IMR-90 (cell line): ENCODE measurements around the gene PTH1R. TPM values are rescaled to one million over a fixed set of nuclear protein-coding genes. Genes with fewer than 3 reads are reported as not detected.

ENCODE experiments used
- ATAC-seq: fragments of 200-7000 bp; cut with Tn5 transposase; 2 replicates; pipeline ENCODE4 v1.9.1; 2020; ENCODE audit warnings: low read depth, mild to moderate bottlenecking, moderate library complexity
- BruUV-seq: library from RNA; stranded (reverse); fragments of 400-500 nt; replicated peaks from 2 replicates; lab custom pipeline; 2021; lab: Mats Ljungman, UMichigan
- CTCF ChIA-PET: fragments of 300-600 bp; formaldehyde crosslinking; extraction: SDS; loops from one replicate; lab custom pipeline; 2021; ENCODE audit warnings: antibody characterized with exemption; lab: Yijun Ruan, JAX
- POLR2A ChIA-PET: fragments of 300-600 bp; sonication (Branson Sonifier 250); formaldehyde crosslinking; loops from one replicate; lab custom pipeline; 2022; ENCODE audit warnings: antibody characterized with exemption; ENCODE audit not compliant: unreplicated experiment; lab: Charles Lee
- DNase-seq: peaks from one replicate; pipeline ENCODE4 v3.0.0; 2013
- H2AFZ ChIP-seq: replicated peaks from 2 replicates; pipeline ENCODE3; 2013; ENCODE audit warnings: low read length, mild to moderate bottlenecking; ENCODE audit not compliant: poor library complexity
- H2AK5ac ChIP-seq: 2 replicates; pipeline ENCODE4 v1.6.1; 2013; ENCODE audit warnings: low read depth, low read length, inconsistent platforms
- H2AK9ac ChIP-seq: replicated peaks from 2 replicates; pipeline ENCODE3; 2013; ENCODE audit warnings: mild to moderate bottlenecking, low read depth, low read length, moderate library complexity; ENCODE audit not compliant: poor library complexity
- H2BK120ac ChIP-seq: 2 replicates; pipeline ENCODE4 v1.6.1; 2013; ENCODE audit warnings: low read depth, low read length, inconsistent platforms
- H2BK15ac ChIP-seq: 3 replicates; pipeline ENCODE4 v1.6.1; 2013; ENCODE audit warnings: low read depth, low read length, inconsistent platforms
- H2BK20ac ChIP-seq: 2 replicates; pipeline ENCODE4 v1.6.1; 2013; ENCODE audit warnings: low read depth, mild to moderate bottlenecking, inconsistent platforms, low read length, moderate library complexity
- H2BK5ac ChIP-seq: 2 replicates; pipeline ENCODE4 v1.6.1; 2013; ENCODE audit warnings: mild to moderate bottlenecking, low read depth, low read length, inconsistent platforms; ENCODE audit not compliant: poor library complexity, severe bottlenecking
- H3K14ac ChIP-seq: replicated peaks from 2 replicates; pipeline ENCODE4 v1.6.1; 2013; ENCODE audit warnings: low read depth, low read length, inconsistent platforms
- H3K18ac ChIP-seq: 2 replicates; pipeline ENCODE4 v1.6.1; 2013; ENCODE audit warnings: low read depth, low read length, control low read depth
- H3K23ac ChIP-seq: 2 replicates; pipeline ENCODE4 v1.6.1; 2013; ENCODE audit warnings: low read depth, low read length, inconsistent platforms
- H3K27ac ChIP-seq: 2 replicates; pipeline ENCODE4 v1.5.1; 2013; ENCODE audit warnings: mild to moderate bottlenecking, control low read depth, low read length; ENCODE audit not compliant: insufficient read depth
- H3K27me3 ChIP-seq: 2 replicates; pipeline ENCODE4 v1.6.1; 2013; ENCODE audit warnings: low read length; ENCODE audit not compliant: control insufficient read depth, insufficient read depth
- H3K36me3 ChIP-seq: 2 replicates; pipeline ENCODE4 v1.6.1; 2013; ENCODE audit warnings: low read length, mixed read lengths; ENCODE audit not compliant: control insufficient read depth, insufficient read depth
- H3K4ac ChIP-seq: 2 replicates; pipeline ENCODE4 v1.6.1; 2013; ENCODE audit warnings: low read depth, low read length, inconsistent platforms
- H3K4me1 ChIP-seq: 2 replicates; pipeline ENCODE4 v1.6.1; 2013; ENCODE audit warnings: low read length, mixed read lengths; ENCODE audit not compliant: control insufficient read depth, insufficient read depth
- H3K4me2 ChIP-seq: 2 replicates; pipeline ENCODE4 v1.6.1; 2013; ENCODE audit warnings: low read depth, mild to moderate bottlenecking, control low read depth, low read length, moderate library complexity
- H3K4me3 ChIP-seq: 2 replicates; pipeline ENCODE4 v1.5.1; 2013; ENCODE audit warnings: low read depth, mild to moderate bottlenecking, control low read depth, low read length, moderate library complexity; ENCODE audit not compliant: insufficient read depth
- H3K56ac ChIP-seq: 2 replicates; pipeline ENCODE4 v1.6.1; 2013; ENCODE audit warnings: low read length, inconsistent platforms; ENCODE audit not compliant: insufficient read depth; ENCODE audit errors: extremely low read depth
- H3K79me1 ChIP-seq, 2 experiments: 2 replicates each; pipeline ENCODE4 v1.6.1; 2013; ENCODE audit warnings: low read length in 2 of 2, inconsistent platforms in 1 of 2, low read depth in 1 of 2
- H3K9ac ChIP-seq: 2 replicates; pipeline ENCODE4 v1.6.1; 2013; ENCODE audit warnings: low read depth, low read length, control low read depth
- H3K9me1 ChIP-seq: 2 replicates; pipeline ENCODE4 v1.6.1; 2013; ENCODE audit warnings: low read length, inconsistent platforms; ENCODE audit not compliant: insufficient read depth
- H3K9me3 ChIP-seq: 2 replicates; pipeline ENCODE4 v1.6.1; 2013; ENCODE audit warnings: low read length; ENCODE audit not compliant: control insufficient read depth, insufficient read depth
- H4K20me1 ChIP-seq: 2 replicates; pipeline ENCODE4 v1.6.1; 2013; ENCODE audit warnings: low read length, inconsistent platforms; ENCODE audit not compliant: insufficient read depth
- H4K5ac ChIP-seq: 2 replicates; pipeline ENCODE4 v1.6.1; 2013; ENCODE audit warnings: mild to moderate bottlenecking, low read depth, low read length, control low read depth
- H4K8ac ChIP-seq, 2 experiments: 2 replicates each; pipeline ENCODE4 v1.6.1; 2013; ENCODE audit warnings: low read depth in 2 of 2, low read length in 2 of 2, control low read depth in 1 of 2, inconsistent platforms in 1 of 2
- H4K91ac ChIP-seq: 2 replicates; pipeline ENCODE4 v1.6.1; 2013; ENCODE audit warnings: low read depth, low read length, inconsistent platforms; ENCODE audit not compliant: insufficient read depth
- CEBPB ChIP-seq: IDR thresholded peaks from 2 replicates; pipeline ENCODE4 v1.6.1; 2012; ENCODE audit warnings: low read depth, low read length, improper control_type of control experiment
- CHD1 ChIP-seq: IDR thresholded peaks from 2 replicates; pipeline ENCODE4 v1.6.1; 2012; ENCODE audit warnings: low read depth, low read length, improper control_type of control experiment
- FOS ChIP-seq: fragments of 150-350 bp; IDR thresholded peaks from 2 replicates; pipeline ENCODE4 v1.6.1; 2016; ENCODE audit warnings: low read depth, low read length
- MXI1 ChIP-seq: IDR thresholded peaks from 2 replicates; pipeline ENCODE4 v1.6.1; 2012; ENCODE audit warnings: low read depth, mild to moderate bottlenecking, low read length, moderate library complexity, borderline replicate concordance
- NFE2L2 ChIP-seq: fragments of 150-350 bp; IDR thresholded peaks from 2 replicates; pipeline ENCODE4 v1.6.1; 2016; ENCODE audit warnings: low read depth, mild to moderate bottlenecking, low read length
- POLR2A ChIP-seq: IDR thresholded peaks from 2 replicates; pipeline ENCODE4 v1.6.1; 2012; ENCODE audit warnings: mild to moderate bottlenecking, low read depth, low read length
- RFX5 ChIP-seq: IDR thresholded peaks from 2 replicates; pipeline ENCODE4 v1.8.0; 2012; ENCODE audit warnings: low read depth, mild to moderate bottlenecking, low read length, moderate library complexity
- SMC3 ChIP-seq: fragments of 150-350 bp; IDR thresholded peaks from 2 replicates; pipeline ENCODE4 v1.6.1; 2016; ENCODE audit warnings: low read depth, mild to moderate bottlenecking, antibody characterized with exemption, low read length, moderate library complexity
- WGBS, 2 experiments: methylation state at CpG; one replicate each; pipeline versions ENCODE4 v1.1.5 to v1.1.7; 2013; ENCODE audit warnings: missing lambda C conversion rate in 2 of 2; ENCODE audit not compliant: insufficient read length in 1 of 2; ENCODE audit errors: extremely low coverage in 2 of 2; 5-methylcytosine and 5-hydroxymethylcytosine counted together
- dilution Hi-C: fragments of 300-500 bp; cut with HindIII; formaldehyde crosslinking; loops from one replicate; pipeline ENCODE4 v1.14.3; 2018; ENCODE audit warnings: low sequenced_read_pairs; ENCODE audit not compliant: unreplicated experiment
- in situ Hi-C: fragments of 300-500 bp; cut with MboI; formaldehyde crosslinking; loops from 3 replicates; pipeline ENCODE4 v1.14.3; 2019; ENCODE audit warnings: low sequenced_read_pairs, inconsistent platforms, mixed read lengths
- intact Hi-C: fragments of 100-400 bp; cut with micrococcal nuclease; formaldehyde crosslinking; loops from 2 replicates; pipeline ENCODE4 v1.10.0; 2022
- polyA plus RNA-seq, 3 experiments: library from polyadenylated mRNA; depleted of rRNA; stranded (reverse); fragments of >200 nt; gene quantifications; 2 replicates each; pipeline ENCODE4 v1.2.3, GENCODE V29; 2012; ENCODE audit warnings: low replicate concordance in 1 of 3
- total RNA-seq: library from RNA; depleted of rRNA; stranded (reverse); fragments of >200 nt; gene quantifications from 2 replicates; pipeline ENCODE4 v1.2.3, GENCODE V29; 2012
- TF ChIP-seq, protein P1 (sequence below): fragments of 150-350 bp; IDR thresholded peaks from 2 replicates; pipeline ENCODE4 v1.6.1; 2016; ENCODE audit warnings: low read depth, mild to moderate bottlenecking, low read length, moderate library complexity, borderline replicate concordance

The PTH1R gene
- total and polyA plus RNA-seq, 2 of the 4 experiments (the other 2 are of a cell fraction) = 0.15 to 0.18 TPM

DNA sequence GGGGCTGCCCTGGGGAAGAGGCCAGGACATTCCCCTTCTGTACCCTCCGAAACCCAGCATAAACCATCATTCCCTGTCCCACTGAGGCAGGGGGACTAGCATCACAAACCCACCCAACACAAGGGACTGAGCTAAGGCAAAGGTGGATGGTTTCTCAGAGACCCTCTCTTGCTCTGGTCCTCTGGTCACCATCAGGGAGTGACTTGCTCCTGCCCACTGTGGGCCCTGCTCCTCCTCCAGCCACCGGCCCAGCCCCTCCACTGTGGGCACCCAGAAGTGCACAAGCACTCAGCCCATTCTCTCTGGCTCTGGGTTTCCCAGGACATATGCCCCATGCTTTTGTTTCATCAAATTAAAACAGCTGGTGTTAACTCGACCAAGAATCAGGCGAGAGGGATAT, 44.9 kb downstream of the PTH1R start:
- H3K56ac ChIP-seq = no peak overlapping the region
- no peak overlapping the region for H3K4ac ChIP-seq
- in situ Hi-C loops = no loop called here
- no peak overlapping the region for H3K9ac ChIP-seq
- H3K18ac ChIP-seq = no peak overlapping the region
- ChIA-PET CTCF (interaction anchor here (1.5 kb wide), 1 partner anchor 12 kb away, joined by 5 read pairs; no protein-coding TSS in a partner anchor), POLR2A (no interaction called here)
- no peak overlapping the region for H2BK15ac ChIP-seq
- H3K4me3 ChIP-seq = no peak overlapping the region
- no peak overlapping the region for H4K91ac ChIP-seq
- H3K14ac ChIP-seq = no peak overlapping the region
- no peak overlapping the region for H2AK5ac ChIP-seq
- 86% methylated on average over 1 of the region's 4 CpGs; no CpG with 5 or more reads in 1 of the 2 experiments for WGBS, 2 experiments
- intact Hi-C loops = no loop called here
- TF ChIP-seq SMC3 (no peak), RFX5 (no peak), MXI1 (no peak), NFE2L2 (no peak), POLR2A (no peak), FOS (no peak), CEBPB (no peak), CHD1 (no peak)
- TF ChIP-seq, protein P1, sequence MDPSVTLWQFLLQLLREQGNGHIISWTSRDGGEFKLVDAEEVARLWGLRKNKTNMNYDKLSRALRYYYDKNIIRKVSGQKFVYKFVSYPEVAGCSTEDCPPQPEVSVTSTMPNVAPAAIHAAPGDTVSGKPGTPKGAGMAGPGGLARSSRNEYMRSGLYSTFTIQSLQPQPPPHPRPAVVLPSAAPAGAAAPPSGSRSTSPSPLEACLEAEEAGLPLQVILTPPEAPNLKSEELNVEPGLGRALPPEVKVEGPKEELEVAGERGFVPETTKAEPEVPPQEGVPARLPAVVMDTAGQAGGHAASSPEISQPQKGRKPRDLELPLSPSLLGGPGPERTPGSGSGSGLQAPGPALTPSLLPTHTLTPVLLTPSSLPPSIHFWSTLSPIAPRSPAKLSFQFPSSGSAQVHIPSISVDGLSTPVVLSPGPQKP = no peak
- no peak overlapping the region for H2BK20ac ChIP-seq
- H4K8ac ChIP-seq = no peak overlapping the region
- BruUV-seq = no TSS peak
- H2AK9ac ChIP-seq = no peak overlapping the region
- H3K4me1 ChIP-seq = no peaks in the 10 kb centered on the region
- H2BK120ac ChIP-seq = no peak overlapping the region
- H3K23ac ChIP-seq = no peak overlapping the region
- no peak overlapping the region for H2AFZ ChIP-seq
- H3K4me2 ChIP-seq = no peak overlapping the region
- H3K9me1 ChIP-seq = no peaks in the 10 kb centered on the region
- peaks cover 21% of the 10 kb centered on the region for H4K20me1 ChIP-seq
- dilution Hi-C loops = no loop called here
- H3K27me3 ChIP-seq = no peaks in the 10 kb centered on the region
- H3K27ac ChIP-seq = no peak overlapping the region
- ATAC-seq = no peak
- no peak for DNase-seq
- H3K36me3 ChIP-seq = peaks cover 70% of the 10 kb centered on the region
- peaks cover 10 to 36% of the 10 kb centered on the region in 2 experiments for H3K79me1 ChIP-seq
- H2BK5ac ChIP-seq = no peak overlapping the region
- peaks cover 9% of the 10 kb centered on the region for H3K9me3 ChIP-seq
- H4K5ac ChIP-seq = no peak overlapping the region
